ENCODE data around the gene FKBP8. TPM values are rescaled to one million over a fixed set of nuclear protein-coding genes. Genes with fewer than 3 reads are reported as not detected.

Gene FKBP8
- polyA plus RNA-seq, 3 donors = 78.0 to 159 (median 81.2) TPM

GRCh38 chr19:18520848-18521691, 22.3 kb downstream of the FKBP8 start:
- TF ChIP-seq CTCF (IDR thresholded peaks at IDR 0.05) = no peak
- intact Hi-C loops (cut with micrococcal nuclease) = loop anchor here (2.0 to 5.0 kb wide), 5 partner anchors 18 to 396 kb away; partner anchors contain the start of genes COPE (in 1 of the 2), DDX49 (in 1 of the 2) and KXD1 (in 1 of the 2)
- Histone ChIP-seq H3K9ac (ENCODE audit: insufficient read depth, low read length, poor library complexity, severe bottlenecking) (peak overlapping the region; percentile 100), H3K27me3 (ENCODE audit: control insufficient read depth in 2 of 2, insufficient read depth in 2 of 2, low read length in 2 of 2) (no peaks in the 10 kb centered on the region), H2AFZ (ENCODE audit: insufficient read depth, low read depth, low read length, poor library complexity, severe bottlenecking) (no peak overlapping the region), H4K20me1 (ENCODE audit: insufficient read depth, low read length) (peaks cover 56% of the 10 kb centered on the region), H3K79me2 (ENCODE audit: insufficient read depth, low read length) (peaks cover 58% of the 10 kb centered on the region), H3K4me2 (replicated peaks; ENCODE audit: extremely low read depth, low read length, poor library complexity, severe bottlenecking) (peak overlapping the region; percentile 96), H3K27ac (ENCODE audit: low read depth in 1 of 2, low read length in 2 of 2) (peak overlapping the region; percentile 87 to 97), H3K36me3 (replicated peaks in 1 of 2; ENCODE audit: control insufficient read depth in 1 of 2, insufficient read depth in 2 of 2, low read length in 2 of 2) (peaks cover 0 to 7% of the 10 kb centered on the region in 2 donors), H3K4me3 (replicated peaks in 1 of 3; ENCODE audit: low read depth in 2 of 3, low read length in 3 of 3) (peak overlapping the region; percentile 73 to 98 (median 84)), H3K9me3 (replicated peaks in 1 of 2; ENCODE audit: control insufficient read depth in 1 of 2, insufficient read depth in 1 of 2, low read length in 2 of 2) (no peaks in the 10 kb centered on the region), H3K4me1 (ENCODE audit: control insufficient read depth in 1 of 2, insufficient read depth in 2 of 2, low read length in 2 of 2) (peaks cover 42 to 45% of the 10 kb centered on the region in 2 donors)
- Mint-ChIP-seq H3K36me3 (peaks cover 9 to 11% of the 10 kb centered on the region in 2 donors), H3K27me3 (ENCODE audit: low read depth in 3 of 3) (no peaks in the 10 kb centered on the region), H3K4me1 (peaks cover 48% of the 10 kb centered on the region), H3K9me3 (peaks cover 0 to 3% (median 0%) of the 10 kb centered on the region in 7 donors), H3K27ac (peak overlapping the region; percentile 92 to 100 (median 97)), H3K4me3 (peak overlapping the region; percentile 95 to 100)
- under 1% methylated on average over 34 of the region's 41 CpGs for WGBS (ENCODE audit: insufficient coverage)
- peak in 2 of 3 donors; percentile 44 to 62 for DNase-seq

GRCh38 chr19:18519962-18520847, 23.2 kb downstream of the FKBP8 start:
- H3K4me2 ChIP-seq (replicated peaks; ENCODE audit: extremely low read depth, low read length, poor library complexity, severe bottlenecking) = peak overlapping the region; percentile 96
- H3K79me2 ChIP-seq (ENCODE audit: insufficient read depth, low read length) = peaks cover 67% of the 10 kb centered on the region
- peak; percentile 45 to 65 (median 54) for DNase-seq
- H3K9me3 ChIP-seq (replicated peaks in 1 of 2; ENCODE audit: control insufficient read depth in 1 of 2, insufficient read depth in 1 of 2, low read length in 2 of 2) = no peaks in the 10 kb centered on the region
- peaks cover 50 to 53% of the 10 kb centered on the region in 2 donors for H3K4me1 ChIP-seq (ENCODE audit: control insufficient read depth in 1 of 2, insufficient read depth in 2 of 2, low read length in 2 of 2)
- 32% methylated on average over 8 of the region's 22 CpGs for WGBS (ENCODE audit: insufficient coverage)
- peaks cover 54% of the 10 kb centered on the region for H3K4me1 Mint-ChIP-seq
- H3K27ac ChIP-seq (ENCODE audit: low read depth in 1 of 2, low read length in 2 of 2) = peak overlapping the region; percentile 87 to 97
- H3K36me3 ChIP-seq (replicated peaks in 1 of 2; ENCODE audit: control insufficient read depth in 1 of 2, insufficient read depth in 2 of 2, low read length in 2 of 2) = peaks cover 0 to 7% of the 10 kb centered on the region in 2 donors
- peak overlapping the region; percentile 95 to 100 for H3K4me3 Mint-ChIP-seq
- peak overlapping the region; percentile 73 to 98 (median 84) for H3K4me3 ChIP-seq (replicated peaks in 1 of 3; ENCODE audit: low read depth in 2 of 3, low read length in 3 of 3)
- H3K9ac ChIP-seq (ENCODE audit: insufficient read depth, low read length, poor library complexity, severe bottlenecking) = peak overlapping the region; percentile 100
- H3K9me3 Mint-ChIP-seq = peaks cover 0 to 3% (median 0%) of the 10 kb centered on the region in 7 donors
- no peak overlapping the region for H2AFZ ChIP-seq (ENCODE audit: insufficient read depth, low read depth, low read length, poor library complexity, severe bottlenecking)
- H3K27me3 Mint-ChIP-seq (ENCODE audit: low read depth in 3 of 3) = peaks cover 0 to under 1% (median 0%) of the 10 kb centered on the region in 3 donors
- intact Hi-C loops (cut with micrococcal nuclease) = loop anchor here (2.0 to 5.0 kb wide), 5 partner anchors 17 to 397 kb away; partner anchors contain the start of genes COPE (in 1 of the 2), DDX49 (in 1 of the 2) and KXD1 (in 1 of the 2)
- H3K27ac Mint-ChIP-seq = peak overlapping the region; percentile 92 to 100 (median 97)
- TF ChIP-seq CTCF (IDR thresholded peaks at IDR 0.05) = peak; percentile 74
- H4K20me1 ChIP-seq (ENCODE audit: insufficient read depth, low read length) = peaks cover 64% of the 10 kb centered on the region
- H3K36me3 Mint-ChIP-seq = peaks cover 14 to 15% of the 10 kb centered on the region in 2 donors
- H3K27me3 ChIP-seq (ENCODE audit: control insufficient read depth in 2 of 2, insufficient read depth in 2 of 2, low read length in 2 of 2) = no peaks in the 10 kb centered on the region
